ENCODE measurements around the gene FRA10AC1.
A peak's percentile ranks its signal among the peaks of the same experiment; 100 is the strongest.
"Not testable (repeated sequence)": the region's sequence is repeated elsewhere in the genome, so short reads cannot be mapped to it uniquely, and the experiment has no call there.

Gene FRA10AC1

DNA sequence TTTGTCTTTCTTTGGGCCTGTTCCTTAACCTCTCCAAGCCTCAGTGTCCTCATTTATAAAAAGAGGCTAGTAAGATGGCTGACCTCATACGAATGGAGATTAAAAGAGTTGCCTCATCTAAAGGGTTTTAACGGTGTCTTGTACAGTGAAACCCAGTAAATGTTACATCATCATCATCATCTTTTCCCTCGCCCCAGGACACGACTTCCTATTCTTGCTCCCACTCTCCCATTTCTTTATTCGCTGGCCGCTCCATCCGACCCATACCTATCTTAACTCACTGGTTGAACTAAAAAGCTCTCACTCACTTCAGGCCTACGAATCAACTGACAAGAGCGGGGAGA, 554 bp downstream of the FRA10AC1 start:
- DNase-seq: peak in 1 of 2 donors; percentile 63

DNA sequence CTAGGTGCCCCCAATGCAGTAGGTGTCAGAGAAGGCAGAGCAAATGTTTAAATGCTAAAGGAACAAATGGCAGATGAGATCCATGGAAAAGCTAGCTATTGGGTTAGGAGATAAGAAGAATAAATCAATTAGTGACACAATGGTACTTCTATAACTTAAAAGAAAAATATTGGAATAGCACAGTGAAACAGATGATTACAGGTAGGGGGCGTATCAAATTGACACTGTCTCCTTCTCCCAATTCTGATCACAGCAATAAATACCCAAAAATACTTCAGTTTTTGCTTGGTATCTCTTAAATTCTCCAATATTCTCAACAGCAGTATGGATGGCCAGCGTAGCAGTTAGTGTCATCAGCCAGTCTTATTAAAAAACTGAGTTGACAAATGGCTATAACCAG, 5.2 kb downstream of the FRA10AC1 start:
- no peak for DNase-seq

DNA sequence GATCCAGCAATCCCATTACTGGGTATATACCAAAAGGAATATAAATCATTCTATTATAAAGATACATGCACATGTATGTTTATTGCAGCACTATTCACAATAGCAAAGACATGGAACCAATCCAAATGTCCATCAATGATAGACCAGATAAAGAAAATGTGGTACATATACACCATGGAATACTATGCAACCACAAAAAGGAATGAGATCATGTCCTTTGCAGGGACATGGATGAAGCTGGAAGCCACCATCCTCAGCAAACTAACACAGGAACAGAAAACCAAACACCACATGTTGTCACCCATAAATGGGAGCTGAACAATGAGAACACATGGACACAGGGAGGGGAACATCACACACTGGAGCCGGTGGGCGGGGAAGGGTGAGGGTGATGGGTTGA, 5.8 kb downstream of the FRA10AC1 start:
- not testable (repeated sequence) for DNase-seq

DNA sequence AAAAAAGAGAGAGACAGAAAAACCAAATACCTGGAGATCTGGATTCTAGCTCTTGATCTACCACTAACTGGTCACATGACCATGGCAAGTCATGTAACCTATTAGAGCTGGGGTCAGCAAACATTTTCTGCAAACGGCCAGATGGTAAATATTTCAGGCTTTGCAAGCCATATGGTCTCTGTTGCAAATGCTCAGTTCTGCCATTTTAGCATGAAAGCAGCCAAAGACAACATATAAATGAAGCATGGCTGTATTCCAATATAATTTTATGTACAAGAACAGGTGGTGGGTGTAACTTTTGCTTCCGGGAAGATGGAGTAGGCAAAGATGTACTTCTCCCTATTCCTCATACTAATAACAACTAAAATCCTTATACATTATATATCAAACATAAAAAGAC, 6.7 kb downstream of the FRA10AC1 start:
- no peak for DNase-seq

DNA sequence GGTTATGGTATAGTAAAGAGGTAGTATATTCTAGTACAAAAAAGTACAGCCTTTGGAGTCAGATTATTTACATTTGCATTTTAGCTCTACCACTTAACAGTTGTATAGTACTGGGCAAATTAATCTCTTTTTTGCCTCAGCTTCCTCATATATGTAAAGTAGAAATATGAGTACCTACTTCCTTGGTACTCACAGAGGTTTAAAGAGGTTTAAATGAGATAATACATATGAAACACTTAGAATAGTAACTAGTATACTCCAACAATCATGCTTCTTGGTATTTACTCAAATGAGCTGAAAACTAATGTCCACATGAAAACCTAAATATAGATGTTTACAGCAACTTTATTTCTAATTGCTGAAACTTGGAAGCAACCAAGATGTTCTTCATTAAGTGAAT, 14.7 kb downstream of the FRA10AC1 start:
- no peak for DNase-seq

GRCh38 chr10:93680412-93681047, 21.9 kb downstream of the FRA10AC1 start:
- DNase-seq: peak in 1 of 2 donors; percentile 34

DNA sequence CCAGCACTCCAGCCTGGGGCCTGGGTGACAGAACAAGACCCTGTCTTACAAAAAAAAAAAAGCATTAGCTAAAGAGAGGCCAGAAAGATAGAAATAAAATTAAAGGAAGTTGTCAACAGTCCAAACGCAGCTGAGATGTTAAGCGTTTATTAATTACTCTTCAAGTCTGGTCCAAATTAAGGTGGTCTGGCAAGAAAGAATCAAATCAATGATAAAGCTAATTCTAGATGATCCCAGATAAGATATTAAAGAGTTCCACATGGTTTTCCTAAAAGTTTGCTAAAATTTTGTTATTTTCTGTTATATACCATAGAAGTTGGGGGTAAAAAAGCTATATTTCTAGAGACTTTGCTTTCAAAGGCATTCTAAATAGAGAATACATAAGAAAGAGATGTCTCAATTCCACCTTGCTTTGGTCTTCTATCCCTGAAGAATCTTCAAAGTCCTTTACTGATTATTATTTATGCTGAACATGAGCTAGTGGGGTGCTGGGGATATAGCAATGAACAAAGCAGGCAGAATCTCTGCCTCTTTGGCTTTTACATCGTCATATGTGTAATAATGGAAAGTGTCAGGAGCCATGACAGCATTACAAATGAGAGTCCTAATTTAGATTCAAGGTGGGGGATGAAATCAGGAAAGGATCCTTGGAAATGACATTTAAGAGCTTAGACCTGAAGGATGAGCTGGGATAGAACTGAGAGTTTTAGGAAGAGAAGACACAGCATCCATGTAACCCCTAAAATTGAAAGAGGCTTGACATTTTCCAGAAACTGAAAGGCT, 23.4 kb downstream of the FRA10AC1 start:
- no peak for DNase-seq

DNA sequence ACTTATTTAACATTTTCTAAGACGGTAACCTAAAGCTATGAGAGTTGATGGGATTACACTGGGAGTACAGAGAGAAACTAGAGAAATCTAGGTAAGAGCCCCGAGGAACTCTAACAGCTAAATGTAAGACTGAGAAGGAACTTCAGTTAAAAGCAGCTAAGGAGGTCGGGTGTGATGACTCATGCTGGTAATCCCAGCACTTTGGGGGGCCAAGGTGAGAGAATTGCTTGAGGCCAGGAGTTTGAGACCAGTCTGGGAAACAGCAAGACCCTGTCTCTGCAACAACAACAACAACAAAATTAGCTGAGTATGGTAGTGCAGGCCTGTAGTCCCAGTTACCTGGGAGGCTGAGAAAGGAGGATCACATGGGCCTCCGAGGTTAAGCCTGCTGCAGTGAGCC, 24.0 kb downstream of the FRA10AC1 start:
- DNase-seq: no peak

DNA sequence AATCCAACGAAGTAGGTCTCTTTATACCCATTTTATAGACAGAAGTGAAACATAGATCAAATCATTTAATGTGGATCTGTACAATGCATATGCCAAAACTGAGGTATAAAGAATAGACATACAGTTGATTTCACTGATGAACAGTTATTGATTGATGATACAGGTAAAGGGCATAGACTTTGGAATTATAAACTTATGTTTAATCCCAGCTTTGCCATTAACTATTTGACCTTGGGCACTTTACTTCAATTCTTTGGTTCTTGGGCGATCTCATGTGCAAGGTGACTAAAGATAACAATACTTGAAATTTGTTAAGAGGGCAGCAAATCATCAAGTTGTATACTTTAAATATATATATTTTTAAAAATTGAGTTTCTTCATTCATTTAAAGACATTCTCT, 28.6 kb downstream of the FRA10AC1 start:
- DNase-seq: no peak

- no peak for DNase-seq
These were observed 29.5 kb downstream of the FRA10AC1 start for GRCh38 chr10:93672890-93673289.

- DNase-seq: no peak
These were observed 30.2 kb downstream of the FRA10AC1 start for GRCh38 chr10:93672022-93672678.

DNA sequence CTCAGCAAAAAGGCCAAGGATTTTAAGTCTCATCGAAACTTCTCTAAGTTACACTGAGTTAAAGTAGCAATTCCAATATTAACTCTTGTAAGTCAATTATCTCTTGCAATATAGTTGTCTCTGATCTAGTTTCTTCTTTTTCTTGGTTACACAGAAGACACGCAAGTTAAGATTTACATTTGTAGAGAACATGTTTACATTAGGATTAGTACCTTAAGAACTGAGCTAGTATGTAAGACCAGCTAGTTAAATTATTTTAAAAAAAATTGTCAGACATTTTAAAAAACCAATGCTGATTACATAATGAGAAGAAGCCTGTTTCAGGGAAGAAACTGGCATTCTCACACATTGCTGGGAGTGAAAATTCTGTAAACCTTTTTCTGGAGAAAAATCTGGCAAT, 31.4 kb downstream of the FRA10AC1 start:
- no peak for DNase-seq

DNA sequence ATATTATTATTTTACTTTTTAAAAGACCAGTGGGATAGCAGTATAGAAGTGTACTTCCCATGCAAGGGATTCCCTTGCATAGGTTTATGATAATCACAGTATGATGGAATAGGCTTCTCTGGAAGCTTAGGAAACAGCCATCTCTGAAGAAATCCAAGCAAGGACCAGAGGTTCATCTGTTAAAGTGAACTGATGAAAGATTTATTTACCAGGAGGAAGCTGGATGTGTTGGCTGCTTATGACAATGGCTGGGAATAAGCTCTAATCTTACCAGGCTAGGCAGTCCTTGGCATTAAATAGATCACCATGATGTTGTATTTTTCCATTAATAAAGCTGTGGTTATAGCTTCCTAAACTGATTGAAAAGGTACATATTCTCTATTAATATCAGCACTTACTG, 32.0 kb downstream of the FRA10AC1 start:
- no peak for DNase-seq

DNA sequence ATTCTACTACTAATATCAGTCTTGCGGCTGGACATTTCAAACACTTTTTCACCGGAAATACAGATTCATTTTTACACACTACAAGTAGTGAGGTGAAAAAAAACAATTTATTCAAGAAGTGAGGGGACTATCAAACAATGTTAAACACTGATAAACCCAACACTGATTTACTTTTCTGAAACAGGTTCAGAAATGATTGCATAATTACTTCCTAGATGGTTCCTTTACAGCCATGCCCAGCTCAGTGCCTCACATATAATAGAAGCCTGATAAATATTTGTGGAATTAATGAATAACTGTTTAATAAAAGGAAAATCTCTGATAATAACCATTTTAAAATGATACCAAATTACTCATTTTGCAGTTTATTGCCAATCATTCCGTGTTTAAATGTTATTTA, 34.6 kb downstream of the FRA10AC1 start:
- DNase-seq: no peak

GRCh38 chr10:93666030-93666429, 36.4 kb downstream of the FRA10AC1 start:
- DNase-seq: no peak

DNA sequence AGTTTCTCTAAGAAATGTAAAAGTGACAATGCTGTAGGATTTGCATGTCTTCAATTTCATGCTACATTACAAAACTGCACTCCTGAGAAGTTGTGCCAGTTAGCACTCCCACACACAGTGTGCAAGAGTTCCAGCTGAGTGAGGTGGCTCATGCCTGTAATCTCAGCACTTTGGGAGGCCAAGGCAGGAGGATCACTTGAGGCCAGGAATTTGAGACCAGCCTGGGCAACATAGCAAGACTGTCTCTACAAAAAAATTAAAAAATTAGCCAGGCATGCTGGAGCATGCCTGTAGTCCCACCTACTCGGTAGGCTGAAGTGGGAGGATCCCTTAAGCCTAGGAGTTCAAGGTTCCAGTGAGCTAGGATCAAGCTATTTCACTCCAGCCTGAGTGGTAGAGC, 44.6 kb downstream of the FRA10AC1 start:
- DNase-seq: no peak

GRCh38 chr10:93656155-93656554, 46.2 kb downstream of the FRA10AC1 start:
- no peak for DNase-seq

DNA sequence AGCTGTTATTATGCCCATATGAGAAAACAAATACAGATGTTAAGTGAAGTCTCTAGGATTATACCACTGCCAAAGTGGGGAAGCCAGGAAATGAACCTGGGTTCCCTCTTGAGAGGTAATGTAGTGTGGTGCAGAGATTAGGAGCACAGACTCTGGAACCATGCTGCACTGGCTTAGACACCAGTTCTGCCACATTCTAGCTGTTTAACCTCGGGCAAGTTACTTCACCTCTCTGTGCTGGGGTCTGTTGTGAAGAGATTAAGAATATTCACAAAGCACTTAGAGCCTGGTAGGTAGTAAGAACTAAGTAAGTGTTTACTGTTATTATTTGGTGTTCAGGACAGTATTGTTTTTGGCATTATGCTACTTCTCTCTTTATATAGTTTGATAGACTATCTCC, 48.2 kb downstream of the FRA10AC1 start:
- DNase-seq: no peak

DNA sequence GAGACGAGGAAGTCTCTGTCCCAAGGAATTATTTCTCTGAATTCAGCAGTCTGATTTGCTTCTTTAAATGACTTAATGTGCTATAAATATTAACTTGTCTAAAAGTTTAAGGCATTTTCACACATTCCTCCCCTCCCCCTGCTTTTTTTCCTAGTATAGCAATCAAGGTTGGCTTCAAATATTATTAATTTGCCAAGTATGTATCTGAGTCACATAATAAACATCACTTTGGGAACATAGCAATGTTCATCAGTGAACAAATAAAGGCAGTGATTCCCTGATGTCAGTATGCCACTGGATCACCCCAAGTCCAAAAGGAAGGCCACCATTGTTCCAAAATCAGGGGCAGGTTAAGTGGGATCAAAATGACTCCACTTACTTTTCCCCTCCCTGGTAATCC, 49.5 kb downstream of the FRA10AC1 start:
- DNase-seq: no peak

- DNase-seq: no peak
These were observed 62.6 kb downstream of the FRA10AC1 start for GRCh38 chr10:93639791-93640190.

GRCh38 chr10:93630625-93631557, 71.5 kb downstream of the FRA10AC1 start:
- DNase-seq: no peak

DNA sequence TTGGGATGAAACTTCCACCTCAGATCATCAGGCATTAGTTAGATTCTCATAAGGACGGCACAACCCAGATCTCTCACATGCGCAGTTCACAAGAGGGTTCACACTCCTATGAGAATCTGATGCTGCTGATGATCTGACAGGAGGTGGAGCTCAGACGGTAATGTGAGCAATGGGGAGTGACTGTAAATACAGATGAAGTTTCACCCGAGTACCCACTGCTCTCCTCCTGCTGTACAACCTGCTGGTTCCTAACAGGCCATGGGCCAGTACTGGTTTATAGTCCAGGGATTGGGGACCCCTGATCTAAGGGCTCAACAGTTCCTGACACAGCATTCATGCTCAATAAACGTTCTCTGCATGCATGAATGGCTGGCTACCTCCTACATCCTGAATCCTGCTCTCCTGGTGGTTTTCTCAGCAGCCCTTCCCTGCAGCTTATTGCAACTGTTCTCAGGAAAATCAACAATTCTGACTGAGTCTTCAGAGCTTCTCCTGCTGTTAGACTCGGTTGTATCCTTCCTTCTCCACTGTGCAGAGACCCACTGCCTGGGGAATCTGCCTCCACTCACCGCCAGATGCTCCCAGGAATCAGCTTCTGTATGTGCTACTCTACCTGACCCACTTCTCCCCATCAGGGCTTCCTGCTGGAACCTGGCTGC, 72.6 kb downstream of the FRA10AC1 start:
- no peak for DNase-seq

DNA sequence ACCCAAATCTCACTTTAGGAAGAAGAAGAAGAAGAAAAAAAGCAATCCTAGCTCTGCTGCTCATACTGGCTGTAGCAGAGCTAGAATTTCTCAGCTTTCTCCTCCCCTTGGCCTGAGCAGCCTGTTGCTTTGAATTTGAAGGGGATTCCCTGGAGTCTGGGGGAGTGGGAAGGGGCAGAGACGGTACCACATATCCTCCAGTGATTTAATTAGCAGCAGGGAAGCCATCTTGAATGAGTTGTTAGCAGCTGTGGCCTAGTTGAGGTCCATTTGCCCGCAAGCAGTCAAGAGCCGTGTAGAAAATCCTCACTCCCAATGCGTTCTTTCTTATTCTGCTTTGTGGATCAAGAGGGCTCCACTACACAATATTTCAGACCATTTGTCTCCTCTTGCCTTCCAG, 73.5 kb downstream of the FRA10AC1 start:
- no peak for DNase-seq

Data from hippocampal formation (tissue), 2 donors.